IMR-90 (cell line): Measurements from ENCODE around the gene TOP3B. TPM values are rescaled to one million over a fixed set of nuclear protein-coding genes. Genes with fewer than 3 reads are reported as not detected.

Source experiments
- ATAC-seq: fragments of 200-7000 bp; cut with Tn5 transposase; 2 replicates; pipeline ENCODE4 v1.9.1; 2020; ENCODE audit warnings: low read depth, mild to moderate bottlenecking, moderate library complexity
- BruUV-seq: library from RNA; stranded (reverse); fragments of 400-500 nt; replicated peaks from 2 replicates; lab custom pipeline; 2021; lab: Mats Ljungman, UMichigan
- CTCF ChIA-PET: fragments of 300-600 bp; formaldehyde crosslinking; extraction: SDS; loops from one replicate; lab custom pipeline; 2021; ENCODE audit warnings: antibody characterized with exemption; lab: Yijun Ruan, JAX
- POLR2A ChIA-PET: fragments of 300-600 bp; sonication (Branson Sonifier 250); formaldehyde crosslinking; loops from one replicate; lab custom pipeline; 2022; ENCODE audit warnings: antibody characterized with exemption; ENCODE audit not compliant: unreplicated experiment; lab: Charles Lee
- DNase-seq: peaks from one replicate; pipeline ENCODE4 v3.0.0; 2013
- H2AFZ ChIP-seq: replicated peaks from 2 replicates; pipeline ENCODE3; 2013; ENCODE audit warnings: low read length, mild to moderate bottlenecking; ENCODE audit not compliant: poor library complexity
- H2AK5ac ChIP-seq: 2 replicates; pipeline ENCODE4 v1.6.1; 2013; ENCODE audit warnings: low read depth, low read length, inconsistent platforms
- H2AK9ac ChIP-seq: replicated peaks from 2 replicates; pipeline ENCODE3; 2013; ENCODE audit warnings: mild to moderate bottlenecking, low read depth, low read length, moderate library complexity; ENCODE audit not compliant: poor library complexity
- H2BK120ac ChIP-seq: 2 replicates; pipeline ENCODE4 v1.6.1; 2013; ENCODE audit warnings: low read depth, low read length, inconsistent platforms
- H2BK15ac ChIP-seq: 3 replicates; pipeline ENCODE4 v1.6.1; 2013; ENCODE audit warnings: low read depth, low read length, inconsistent platforms
- H2BK20ac ChIP-seq: 2 replicates; pipeline ENCODE4 v1.6.1; 2013; ENCODE audit warnings: low read depth, mild to moderate bottlenecking, inconsistent platforms, low read length, moderate library complexity
- H2BK5ac ChIP-seq: 2 replicates; pipeline ENCODE4 v1.6.1; 2013; ENCODE audit warnings: mild to moderate bottlenecking, low read depth, low read length, inconsistent platforms; ENCODE audit not compliant: poor library complexity, severe bottlenecking
- H3K14ac ChIP-seq: replicated peaks from 2 replicates; pipeline ENCODE4 v1.6.1; 2013; ENCODE audit warnings: low read depth, low read length, inconsistent platforms
- H3K18ac ChIP-seq: 2 replicates; pipeline ENCODE4 v1.6.1; 2013; ENCODE audit warnings: low read depth, low read length, control low read depth
- H3K23ac ChIP-seq: 2 replicates; pipeline ENCODE4 v1.6.1; 2013; ENCODE audit warnings: low read depth, low read length, inconsistent platforms
- H3K27ac ChIP-seq: 2 replicates; pipeline ENCODE4 v1.5.1; 2013; ENCODE audit warnings: mild to moderate bottlenecking, control low read depth, low read length; ENCODE audit not compliant: insufficient read depth
- H3K27me3 ChIP-seq: 2 replicates; pipeline ENCODE4 v1.6.1; 2013; ENCODE audit warnings: low read length; ENCODE audit not compliant: control insufficient read depth, insufficient read depth
- H3K36me3 ChIP-seq: 2 replicates; pipeline ENCODE4 v1.6.1; 2013; ENCODE audit warnings: low read length, mixed read lengths; ENCODE audit not compliant: control insufficient read depth, insufficient read depth
- H3K4ac ChIP-seq: 2 replicates; pipeline ENCODE4 v1.6.1; 2013; ENCODE audit warnings: low read depth, low read length, inconsistent platforms
- H3K4me1 ChIP-seq: 2 replicates; pipeline ENCODE4 v1.6.1; 2013; ENCODE audit warnings: low read length, mixed read lengths; ENCODE audit not compliant: control insufficient read depth, insufficient read depth
- H3K4me2 ChIP-seq: 2 replicates; pipeline ENCODE4 v1.6.1; 2013; ENCODE audit warnings: low read depth, mild to moderate bottlenecking, control low read depth, low read length, moderate library complexity
- H3K4me3 ChIP-seq: 2 replicates; pipeline ENCODE4 v1.5.1; 2013; ENCODE audit warnings: low read depth, mild to moderate bottlenecking, control low read depth, low read length, moderate library complexity; ENCODE audit not compliant: insufficient read depth
- H3K56ac ChIP-seq: 2 replicates; pipeline ENCODE4 v1.6.1; 2013; ENCODE audit warnings: low read length, inconsistent platforms; ENCODE audit not compliant: insufficient read depth; ENCODE audit errors: extremely low read depth
- H3K79me1 ChIP-seq, 2 experiments: 2 replicates each; pipeline ENCODE4 v1.6.1; 2013; ENCODE audit warnings: low read length in 2 of 2, inconsistent platforms in 1 of 2, low read depth in 1 of 2
- H3K9ac ChIP-seq: 2 replicates; pipeline ENCODE4 v1.6.1; 2013; ENCODE audit warnings: low read depth, low read length, control low read depth
- H3K9me1 ChIP-seq: 2 replicates; pipeline ENCODE4 v1.6.1; 2013; ENCODE audit warnings: low read length, inconsistent platforms; ENCODE audit not compliant: insufficient read depth
- H3K9me3 ChIP-seq: 2 replicates; pipeline ENCODE4 v1.6.1; 2013; ENCODE audit warnings: low read length; ENCODE audit not compliant: control insufficient read depth, insufficient read depth
- H4K20me1 ChIP-seq: 2 replicates; pipeline ENCODE4 v1.6.1; 2013; ENCODE audit warnings: low read length, inconsistent platforms; ENCODE audit not compliant: insufficient read depth
- H4K5ac ChIP-seq: 2 replicates; pipeline ENCODE4 v1.6.1; 2013; ENCODE audit warnings: mild to moderate bottlenecking, low read depth, low read length, control low read depth
- H4K8ac ChIP-seq, 2 experiments: 2 replicates each; pipeline ENCODE4 v1.6.1; 2013; ENCODE audit warnings: low read depth in 2 of 2, low read length in 2 of 2, control low read depth in 1 of 2, inconsistent platforms in 1 of 2
- H4K91ac ChIP-seq: 2 replicates; pipeline ENCODE4 v1.6.1; 2013; ENCODE audit warnings: low read depth, low read length, inconsistent platforms; ENCODE audit not compliant: insufficient read depth
- FOS ChIP-seq: fragments of 150-350 bp; IDR thresholded peaks from 2 replicates; pipeline ENCODE4 v1.6.1; 2016; ENCODE audit warnings: low read depth, low read length
- MAFK ChIP-seq: IDR thresholded peaks from 2 replicates; pipeline ENCODE4 v1.6.1; 2012; ENCODE audit warnings: low read depth, low read length, improper control_type of control experiment
- MXI1 ChIP-seq: IDR thresholded peaks from 2 replicates; pipeline ENCODE4 v1.6.1; 2012; ENCODE audit warnings: low read depth, mild to moderate bottlenecking, low read length, moderate library complexity, borderline replicate concordance
- WGBS, 2 experiments: methylation state at CpG; one replicate each; pipeline versions ENCODE4 v1.1.5 to v1.1.7; 2013; ENCODE audit warnings: missing lambda C conversion rate in 2 of 2; ENCODE audit not compliant: insufficient read length in 1 of 2; ENCODE audit errors: extremely low coverage in 2 of 2; 5-methylcytosine and 5-hydroxymethylcytosine counted together
- dilution Hi-C: fragments of 300-500 bp; cut with HindIII; formaldehyde crosslinking; loops from one replicate; pipeline ENCODE4 v1.14.3; 2018; ENCODE audit warnings: low sequenced_read_pairs; ENCODE audit not compliant: unreplicated experiment
- in situ Hi-C: fragments of 300-500 bp; cut with MboI; formaldehyde crosslinking; loops from 3 replicates; pipeline ENCODE4 v1.14.3; 2019; ENCODE audit warnings: low sequenced_read_pairs, inconsistent platforms, mixed read lengths
- intact Hi-C: fragments of 100-400 bp; cut with micrococcal nuclease; formaldehyde crosslinking; loops from 2 replicates; pipeline ENCODE4 v1.10.0; 2022
- polyA plus RNA-seq, 3 experiments: library from polyadenylated mRNA; depleted of rRNA; stranded (reverse); fragments of >200 nt; gene quantifications; 2 replicates each; pipeline ENCODE4 v1.2.3, GENCODE V29; 2012; ENCODE audit warnings: low replicate concordance in 1 of 3
- total RNA-seq: library from RNA; depleted of rRNA; stranded (reverse); fragments of >200 nt; gene quantifications from 2 replicates; pipeline ENCODE4 v1.2.3, GENCODE V29; 2012

TOP3B gene
- total and polyA plus RNA-seq, 2 of the 4 experiments (the other 2 are of a cell fraction): 23.0 to 23.5 TPM

DNA sequence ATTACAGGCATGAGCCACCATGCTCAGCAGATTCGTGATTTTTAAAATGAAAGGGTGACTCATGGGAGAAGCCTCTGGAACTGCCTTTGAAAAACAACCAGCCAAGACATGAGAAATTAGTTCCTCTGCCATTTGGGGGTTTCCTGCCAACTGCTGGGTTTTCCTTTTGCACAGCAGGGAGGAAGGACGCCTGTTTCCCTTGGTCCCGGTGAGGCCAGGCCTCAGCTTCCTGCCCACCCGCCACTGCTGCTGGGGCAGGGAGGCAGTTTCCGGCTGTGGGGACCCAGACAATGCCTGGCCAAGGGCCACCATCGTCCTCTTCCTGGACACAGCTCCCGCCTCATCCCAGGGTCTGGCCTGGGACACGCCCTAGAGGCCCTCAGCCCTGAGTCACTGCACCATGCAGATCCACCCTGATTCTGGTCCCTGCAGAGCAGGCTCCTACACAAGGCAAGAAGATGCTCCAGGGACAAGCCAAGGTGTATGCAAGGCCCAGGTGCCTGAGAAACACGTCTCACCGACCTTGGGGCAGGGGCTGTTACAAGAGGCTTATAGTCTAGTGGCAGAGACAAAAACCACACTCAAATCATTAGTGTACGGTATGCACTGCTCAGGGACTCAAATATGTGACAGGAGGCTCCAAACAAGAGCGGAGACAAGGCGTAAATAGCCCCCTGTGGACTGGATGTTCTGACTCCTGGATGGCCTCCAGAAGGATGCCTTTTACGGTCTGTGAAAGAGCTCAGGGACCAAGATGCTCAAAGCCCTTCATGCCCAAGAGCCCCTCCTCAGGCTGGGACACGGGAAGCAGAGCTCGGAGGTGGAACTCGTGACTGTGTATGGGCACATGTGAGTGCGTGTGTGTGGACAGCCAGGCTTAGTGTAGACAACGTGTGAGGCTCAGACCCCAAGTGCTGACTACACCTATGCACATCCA lies 39.9 kb downstream of the TOP3B start:
- peak overlapping the region; percentile 100 for H3K23ac ChIP-seq
- intact Hi-C loops (no loop called here), in situ Hi-C loops (no loop called here), dilution Hi-C loops (no loop called here)
- WGBS, 2 experiments: 28% methylated on average over 8 of the region's 19 CpGs; no CpG with 5 or more reads in 1 of the 2 experiments
- ATAC-seq: peak; percentile 46
- H3K9me3 ChIP-seq: no peaks in the 10 kb centered on the region
- ChIA-PET POLR2A (no interaction called here), CTCF (interaction anchor here (0.5 to 0.7 kb wide), 3 partner anchors 37 to 794 kb away, joined by 3 read pairs; no protein-coding TSS in a partner anchor)
- peak overlapping the region; percentile 60 for H3K4me2 ChIP-seq
- H3K14ac ChIP-seq: peak overlapping the region; percentile 99
- peaks cover 27% of the 10 kb centered on the region for H3K36me3 ChIP-seq
- DNase-seq: peak; percentile 88
- peak overlapping the region; percentile 84 to 99 for H4K8ac ChIP-seq
- H3K27me3 ChIP-seq: no peaks in the 10 kb centered on the region
- H3K4ac ChIP-seq: peak overlapping the region; percentile 100
- TF ChIP-seq MAFK (peak; percentile 19; the same call in 1 of the 2 replicates), FOS (peak; percentile 70), MXI1 (no peak)
- peaks cover 24% of the 10 kb centered on the region for H3K4me1 ChIP-seq
- H2BK5ac ChIP-seq: peak overlapping the region; percentile 99
- peak overlapping the region; percentile 88 for H3K18ac ChIP-seq
- H4K91ac ChIP-seq: peak overlapping the region; percentile 99
- peaks cover 9% of the 10 kb centered on the region; the same call in 1 of the 2 replicates for H4K20me1 ChIP-seq
- H3K9me1 ChIP-seq: peaks cover 32% of the 10 kb centered on the region
- H3K27ac ChIP-seq: peak overlapping the region; percentile 99
- H3K56ac ChIP-seq: peak overlapping the region; percentile 95
- H3K9ac ChIP-seq: peak overlapping the region; percentile 65
- peak overlapping the region; percentile 98; the same call in 2 of the 3 replicates for H2BK15ac ChIP-seq
- peak overlapping the region; percentile 96 for H2BK20ac ChIP-seq
- peak overlapping the region; percentile 97 for H2AK5ac ChIP-seq
- no TSS peak for BruUV-seq
- H2BK120ac ChIP-seq: peak overlapping the region; percentile 100
- peak overlapping the region; percentile 97 for H2AFZ ChIP-seq
- H3K4me3 ChIP-seq: no peak overlapping the region
- H4K5ac ChIP-seq: peak overlapping the region; percentile 96
- peak overlapping the region; percentile 97 for H2AK9ac ChIP-seq
- peaks cover 29 to 80% of the 10 kb centered on the region in 2 experiments for H3K79me1 ChIP-seq
